SK-N-SH treated with all-trans-retinoic acid at 6 μM for 48 hours (cell line): Measurements from ENCODE around the gene PPP4C.

Experiments
- ATAC-seq: fragments of 200-7000 bp; cut with Tn5 transposase; 3 replicates; pipeline ENCODE4 v1.9.1; 2020; ENCODE audit warnings: mild to moderate bottlenecking, moderate library complexity
- ARNTL ChIP-seq: fragments of 450-650 bp; formaldehyde crosslinking; IDR thresholded peaks from 2 replicates; pipeline ENCODE4 v1.5.0; 2020; ENCODE audit warnings: low read depth, mild to moderate bottlenecking, moderate library complexity, borderline replicate concordance
- CSDC2 ChIP-seq: fragments of 250-450 bp; sonication (Bioruptor Pico); IDR thresholded peaks from 2 replicates; pipeline ENCODE4 v1.5.0; 2020; ENCODE audit warnings: mild to moderate bottlenecking, moderate library complexity
- ESRRG ChIP-seq: fragments of 250-450 bp; sonication (Bioruptor Pico); IDR thresholded peaks from 2 replicates; pipeline ENCODE4 v1.6.1; 2021; ENCODE audit warnings: mild to moderate bottlenecking
- ISL1 ChIP-seq: fragments of 250-450 bp; sonication (Bioruptor Pico); IDR thresholded peaks from 2 replicates; pipeline ENCODE4 v2.1.2; 2022; ENCODE audit warnings: mild to moderate bottlenecking, moderate library complexity
- OSR1 ChIP-seq: fragments of 250-450 bp; sonication (Bioruptor Pico); IDR thresholded peaks from 2 replicates; pipeline ENCODE4 v1.8.0; 2022; ENCODE audit warnings: moderate library complexity, mild to moderate bottlenecking, inconsistent platforms
- PATZ1 ChIP-seq: fragments of 250-450 bp; sonication (Bioruptor Pico); IDR thresholded peaks from 2 replicates; pipeline ENCODE4 v1.8.0; 2020; ENCODE audit warnings: mild to moderate bottlenecking, moderate library complexity, borderline replicate concordance
- POU6F1 ChIP-seq: fragments of 250-450 bp; sonication (Bioruptor Pico); IDR thresholded peaks from 2 replicates; pipeline ENCODE4 v1.8.0; 2021; ENCODE audit warnings: low read depth, mild to moderate bottlenecking, moderate library complexity, borderline replicate concordance
- PPARA ChIP-seq: fragments of 250-450 bp; sonication (Bioruptor Pico); IDR thresholded peaks from 2 replicates; pipeline ENCODE4 v1.5.0; 2020; ENCODE audit warnings: mild to moderate bottlenecking, borderline replicate concordance
- RARB ChIP-seq: fragments of 250-450 bp; sonication (Bioruptor Pico); IDR thresholded peaks from 2 replicates; pipeline ENCODE4 v1.8.0; 2021; ENCODE audit warnings: mild to moderate bottlenecking, moderate library complexity
- TCF4 ChIP-seq: fragments of 250-450 bp; sonication (Bioruptor Pico); IDR thresholded peaks from 2 replicates; pipeline ENCODE4 v1.8.0; 2021; ENCODE audit warnings: mild to moderate bottlenecking, moderate library complexity, borderline replicate concordance
- ZC3H10 ChIP-seq: fragments of 250-450 bp; sonication (Bioruptor Pico); IDR thresholded peaks from 2 replicates; pipeline ENCODE4 v1.5.1; 2021; ENCODE audit warnings: mild to moderate bottlenecking, moderate library complexity
- ZFP3 ChIP-seq: fragments of 250-450 bp; sonication (Bioruptor Pico); IDR thresholded peaks from 2 replicates; pipeline ENCODE4 v1.5.0; 2020; ENCODE audit warnings: mild to moderate bottlenecking, moderate library complexity
- ZFP30 ChIP-seq: fragments of 450-650 bp; formaldehyde crosslinking; IDR thresholded peaks from 2 replicates; pipeline ENCODE4 v1.5.0; 2022; ENCODE audit warnings: mild to moderate bottlenecking, moderate library complexity
- ZNF565 ChIP-seq: fragments of 450-650 bp; formaldehyde crosslinking; conservative IDR thresholded peaks from 2 replicates; pipeline ENCODE4 v1.5.0; 2020; ENCODE audit warnings: low read depth, mild to moderate bottlenecking, moderate library complexity
- ZNF8 ChIP-seq: fragments of 450-650 bp; formaldehyde crosslinking; IDR thresholded peaks from 2 replicates; pipeline ENCODE4 v1.5.0; 2020; ENCODE audit warnings: mild to moderate bottlenecking, moderate library complexity
- TF ChIP-seq, protein P1 (sequence below): fragments of 250-450 bp; sonication (Bioruptor Pico); IDR thresholded peaks from 2 replicates; pipeline ENCODE4 v1.5.0; 2020; ENCODE audit warnings: mild to moderate bottlenecking, moderate library complexity
- TF ChIP-seq, protein P2 (sequence below): fragments of 250-450 bp; sonication (Bioruptor Pico); IDR thresholded peaks from 2 replicates; pipeline ENCODE4 v1.5.1; 2020; ENCODE audit warnings: low read depth, mild to moderate bottlenecking, moderate library complexity
- TF ChIP-seq, protein P3 (sequence below): fragments of 250-450 bp; sonication (Bioruptor Pico); IDR thresholded peaks from 2 replicates; pipeline ENCODE4 v1.5.1; 2021; ENCODE audit warnings: mild to moderate bottlenecking, moderate library complexity

PPP4C gene

DNA sequence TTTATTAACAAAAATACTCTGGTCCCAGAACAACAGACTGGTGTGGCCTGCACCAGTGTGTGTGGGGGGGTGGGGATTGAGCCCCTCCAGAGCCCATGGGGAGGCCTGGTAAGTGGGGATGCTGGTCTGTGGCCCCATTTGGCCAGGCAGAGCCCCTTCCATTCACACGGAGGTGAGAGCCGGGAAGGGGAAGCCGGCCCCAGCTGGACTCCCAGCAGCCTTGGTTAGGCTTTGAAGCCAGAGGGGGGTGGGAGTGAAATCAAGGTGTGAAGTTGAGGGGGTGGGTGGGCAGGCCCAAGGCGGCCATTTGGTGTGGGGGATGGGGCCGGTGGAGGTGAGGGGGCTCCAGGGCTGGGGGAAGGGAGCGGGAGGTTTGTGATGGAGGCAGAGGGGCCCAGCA, 10.0 kb downstream of the PPP4C start:
- TF ChIP-seq, protein P1, sequence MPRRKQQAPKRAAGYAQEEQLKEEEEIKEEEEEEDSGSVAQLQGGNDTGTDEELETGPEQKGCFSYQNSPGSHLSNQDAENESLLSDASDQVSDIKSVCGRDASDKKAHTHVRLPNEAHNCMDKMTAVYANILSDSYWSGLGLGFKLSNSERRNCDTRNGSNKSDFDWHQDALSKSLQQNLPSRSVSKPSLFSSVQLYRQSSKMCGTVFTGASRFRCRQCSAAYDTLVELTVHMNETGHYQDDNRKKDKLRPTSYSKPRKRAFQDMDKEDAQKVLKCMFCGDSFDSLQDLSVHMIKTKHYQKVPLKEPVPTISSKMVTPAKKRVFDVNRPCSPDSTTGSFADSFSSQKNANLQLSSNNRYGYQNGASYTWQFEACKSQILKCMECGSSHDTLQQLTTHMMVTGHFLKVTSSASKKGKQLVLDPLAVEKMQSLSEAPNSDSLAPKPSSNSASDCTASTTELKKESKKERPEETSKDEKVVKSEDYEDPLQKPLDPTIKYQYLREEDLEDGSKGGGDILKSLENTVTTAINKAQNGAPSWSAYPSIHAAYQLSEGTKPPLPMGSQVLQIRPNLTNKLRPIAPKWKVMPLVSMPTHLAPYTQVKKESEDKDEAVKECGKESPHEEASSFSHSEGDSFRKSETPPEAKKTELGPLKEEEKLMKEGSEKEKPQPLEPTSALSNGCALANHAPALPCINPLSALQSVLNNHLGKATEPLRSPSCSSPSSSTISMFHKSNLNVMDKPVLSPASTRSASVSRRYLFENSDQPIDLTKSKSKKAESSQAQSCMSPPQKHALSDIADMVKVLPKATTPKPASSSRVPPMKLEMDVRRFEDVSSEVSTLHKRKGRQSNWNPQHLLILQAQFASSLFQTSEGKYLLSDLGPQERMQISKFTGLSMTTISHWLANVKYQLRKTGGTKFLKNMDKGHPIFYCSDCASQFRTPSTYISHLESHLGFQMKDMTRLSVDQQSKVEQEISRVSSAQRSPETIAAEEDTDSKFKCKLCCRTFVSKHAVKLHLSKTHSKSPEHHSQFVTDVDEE (CRISPR knock-in tag), result no peak
- no peak for TF ChIP-seq TCF4 (CRISPR knock-in tag)
- TF ChIP-seq ISL1 (CRISPR knock-in tag), result no peak
- no peak for TF ChIP-seq ZNF565 (CRISPR knock-in tag)
- no peak for TF ChIP-seq ZFP30
- TF ChIP-seq, protein P2, sequence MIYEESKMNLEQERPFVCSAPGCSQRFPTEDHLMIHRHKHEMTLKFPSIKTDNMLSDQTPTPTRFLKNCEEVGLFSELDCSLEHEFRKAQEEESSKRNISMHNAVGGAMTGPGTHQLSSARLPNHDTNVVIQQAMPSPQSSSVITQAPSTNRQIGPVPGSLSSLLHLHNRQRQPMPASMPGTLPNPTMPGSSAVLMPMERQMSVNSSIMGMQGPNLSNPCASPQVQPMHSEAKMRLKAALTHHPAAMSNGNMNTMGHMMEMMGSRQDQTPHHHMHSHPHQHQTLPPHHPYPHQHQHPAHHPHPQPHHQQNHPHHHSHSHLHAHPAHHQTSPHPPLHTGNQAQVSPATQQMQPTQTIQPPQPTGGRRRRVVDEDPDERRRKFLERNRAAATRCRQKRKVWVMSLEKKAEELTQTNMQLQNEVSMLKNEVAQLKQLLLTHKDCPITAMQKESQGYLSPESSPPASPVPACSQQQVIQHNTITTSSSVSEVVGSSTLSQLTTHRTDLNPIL (CRISPR knock-in tag), result no peak
- ATAC-seq, result no peak

- no peak for ATAC-seq
- TF ChIP-seq ZFP30 (no peak), ESRRG (CRISPR knock-in tag) (no peak), RARB (CRISPR knock-in tag) (no peak), PPARA (no peak)
- TF ChIP-seq, protein P1 (CRISPR knock-in tag), result no peak
Measured at GRCh38 chr16:30086291-30087140, 10.7 kb downstream of the PPP4C start.

GRCh38 chr16:30087181-30087898, 11.5 kb downstream of the PPP4C start:
- no peak for ATAC-seq
- TF ChIP-seq ZFP30 (no peak), OSR1 (CRISPR knock-in tag) (no peak), ZC3H10 (CRISPR knock-in tag) (no peak), ARNTL (no peak), POU6F1 (CRISPR knock-in tag) (no peak), RARB (CRISPR knock-in tag) (no peak), ZNF8 (CRISPR knock-in tag) (no peak), ESRRG (CRISPR knock-in tag) (no peak), TCF4 (CRISPR knock-in tag) (no peak), CSDC2 (CRISPR knock-in tag) (no peak), ZFP3 (CRISPR knock-in tag) (no peak), PATZ1 (CRISPR knock-in tag) (no peak)
- TF ChIP-seq, protein P3, sequence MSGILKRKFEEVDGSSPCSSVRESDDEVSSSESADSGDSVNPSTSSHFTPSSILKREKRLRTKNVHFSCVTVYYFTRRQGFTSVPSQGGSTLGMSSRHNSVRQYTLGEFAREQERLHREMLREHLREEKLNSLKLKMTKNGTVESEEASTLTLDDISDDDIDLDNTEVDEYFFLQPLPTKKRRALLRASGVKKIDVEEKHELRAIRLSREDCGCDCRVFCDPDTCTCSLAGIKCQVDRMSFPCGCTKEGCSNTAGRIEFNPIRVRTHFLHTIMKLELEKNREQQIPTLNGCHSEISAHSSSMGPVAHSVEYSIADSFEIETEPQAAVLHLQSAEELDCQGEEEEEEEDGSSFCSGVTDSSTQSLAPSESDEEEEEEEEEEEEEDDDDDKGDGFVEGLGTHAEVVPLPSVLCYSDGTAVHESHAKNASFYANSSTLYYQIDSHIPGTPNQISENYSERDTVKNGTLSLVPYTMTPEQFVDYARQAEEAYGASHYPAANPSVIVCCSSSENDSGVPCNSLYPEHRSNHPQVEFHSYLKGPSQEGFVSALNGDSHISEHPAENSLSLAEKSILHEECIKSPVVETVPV (CRISPR knock-in tag), result no peak
- TF ChIP-seq, protein P2 (CRISPR knock-in tag), result no peak
- TF ChIP-seq, protein P1 (CRISPR knock-in tag), result no peak
